ENCODE results near the gene RASSF9. TPM values are rescaled to one million over a fixed set of nuclear protein-coding genes. Genes with fewer than 3 reads are reported as not detected.

Gene RASSF9
- total RNA-seq, 1 donor from 2014 or later = not detected

DNA sequence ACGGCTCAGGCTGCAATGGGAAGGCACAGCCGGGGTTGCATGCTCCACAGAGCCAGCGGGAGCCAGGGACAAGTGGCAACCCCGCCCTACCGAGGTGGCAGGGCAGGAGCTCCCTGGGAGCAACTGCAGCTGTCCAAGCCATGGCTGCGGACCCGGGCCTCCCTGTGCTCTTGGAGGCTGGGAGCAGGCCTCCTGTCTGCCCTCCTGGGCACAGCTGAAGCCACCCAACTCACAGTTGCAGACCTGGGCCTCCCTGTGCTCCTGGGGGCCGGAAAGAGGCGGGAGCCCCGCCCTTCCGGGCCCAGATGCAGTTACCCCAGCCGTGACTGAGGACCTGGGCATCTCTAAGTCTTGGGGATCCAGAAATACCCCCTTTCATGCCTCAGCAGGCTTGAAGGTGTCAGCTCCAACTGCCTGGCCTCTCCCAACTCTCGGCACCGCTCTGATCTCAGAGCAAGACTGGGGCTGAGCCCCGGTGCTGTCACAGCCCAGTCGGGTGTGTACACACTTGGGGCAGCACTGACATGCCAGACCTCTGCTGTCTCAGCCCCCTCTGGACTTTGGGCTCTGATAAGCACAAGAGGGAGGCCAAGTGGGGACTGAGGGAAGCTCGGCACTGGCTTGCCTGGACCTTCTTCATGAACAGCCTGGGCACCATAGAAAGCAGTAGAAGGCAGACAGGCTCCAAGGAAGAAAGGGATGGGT, 7.5 kb upstream of the RASSF9 start:
- Mint-ChIP-seq H3K4me3 (no peak overlapping the region), H3K36me3 (no peaks in the 10 kb centered on the region), H3K27ac (no peak overlapping the region), H3K27me3 (ENCODE audit: insufficient read depth, low read depth) (no peaks in the 10 kb centered on the region), H3K4me1 (no peaks in the 10 kb centered on the region), H3K9me3 (no peaks in the 10 kb centered on the region)
- Histone ChIP-seq H3K9ac (no peak overlapping the region), H3K4me3 (no peak overlapping the region), H3K27ac (no peak overlapping the region), H3K79me2 (ENCODE audit: low read depth) (no peaks in the 10 kb centered on the region), H3K27me3 (no peaks in the 10 kb centered on the region), H3K9me3 (ENCODE audit: low read depth) (no peaks in the 10 kb centered on the region), H3K4me1 (no peaks in the 10 kb centered on the region), H3F3A (ENCODE audit: low read depth) (no peaks in the 10 kb centered on the region), H3K4me2 (no peak overlapping the region), H2AFZ (replicated peaks) (no peak overlapping the region), H4K20me1 (ENCODE audit: low read depth) (no peaks in the 10 kb centered on the region), H3K36me3 (no peaks in the 10 kb centered on the region)
- TF ChIP-seq CTCF (IDR thresholded peaks at IDR 0.05) (no peak), EZH2 (IDR thresholded peaks at IDR 0.05) (no peak), EZH2phosphoT487 (IDR thresholded peaks at IDR 0.05) (no peak)
- DNase-seq (ENCODE audit: low spot score) = no peak

DNA sequence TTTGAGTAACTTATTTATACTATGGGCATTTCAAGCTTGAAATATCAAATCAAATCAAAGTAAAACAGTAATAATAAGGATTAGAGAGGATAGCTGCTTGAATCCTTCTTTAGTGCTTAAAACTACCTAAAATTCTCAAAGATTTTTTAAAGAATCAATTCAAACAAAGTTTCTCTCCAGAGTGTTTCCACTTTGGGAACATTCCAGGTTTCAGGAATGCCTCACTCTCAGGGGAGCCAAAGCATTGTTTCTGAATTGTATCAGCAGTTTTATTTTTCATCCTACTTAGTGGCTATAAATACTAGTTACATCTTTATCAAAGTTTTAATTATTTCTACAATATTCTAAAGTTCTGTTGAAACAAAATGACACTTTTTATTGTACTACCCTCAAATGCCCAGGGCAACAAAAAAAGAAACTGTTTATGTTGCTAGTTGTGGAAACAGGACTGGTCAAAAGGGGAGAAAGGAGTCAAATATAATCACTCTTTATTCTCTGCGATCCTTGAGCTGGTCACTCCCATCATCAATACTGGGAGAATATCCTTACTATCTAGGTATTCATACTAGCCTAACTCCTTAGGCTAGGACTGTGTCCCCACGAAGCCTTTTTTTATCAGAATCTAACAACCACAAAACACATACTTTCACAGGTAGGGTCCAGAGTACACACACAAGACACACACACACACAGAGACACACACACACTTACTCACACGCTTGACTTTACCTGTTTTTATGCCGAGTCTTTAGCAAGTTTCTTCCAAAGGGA, 598 bp downstream of the RASSF9 start:
- Histone ChIP-seq H3K79me2 (ENCODE audit: low read depth) (no peaks in the 10 kb centered on the region), H3K27ac (no peak overlapping the region), H3K4me2 (peak overlapping the region; percentile 46), H3F3A (ENCODE audit: low read depth) (no peaks in the 10 kb centered on the region), H3K27me3 (no peaks in the 10 kb centered on the region), H4K20me1 (ENCODE audit: low read depth) (no peaks in the 10 kb centered on the region), H3K9me3 (ENCODE audit: low read depth) (no peaks in the 10 kb centered on the region), H3K4me3 (no peak overlapping the region), H2AFZ (replicated peaks) (peak overlapping the region; percentile 92), H3K36me3 (no peaks in the 10 kb centered on the region), H3K4me1 (peaks cover 13% of the 10 kb centered on the region), H3K9ac (no peak overlapping the region)
- no peak for TF ChIP-seq CTCF (IDR thresholded peaks at IDR 0.05)
- TF ChIP-seq EZH2 (IDR thresholded peaks at IDR 0.05) = no peak
- TF ChIP-seq EZH2phosphoT487 (IDR thresholded peaks at IDR 0.05) = no peak
- peak; percentile 12 for DNase-seq (ENCODE audit: low spot score)
- Mint-ChIP-seq H3K4me1 (peaks cover 11% of the 10 kb centered on the region), H3K27ac (peak overlapping the region; percentile 12), H3K4me3 (peak overlapping the region; percentile 44), H3K27me3 (ENCODE audit: insufficient read depth, low read depth) (no peaks in the 10 kb centered on the region), H3K9me3 (no peaks in the 10 kb centered on the region), H3K36me3 (no peaks in the 10 kb centered on the region)

DNA sequence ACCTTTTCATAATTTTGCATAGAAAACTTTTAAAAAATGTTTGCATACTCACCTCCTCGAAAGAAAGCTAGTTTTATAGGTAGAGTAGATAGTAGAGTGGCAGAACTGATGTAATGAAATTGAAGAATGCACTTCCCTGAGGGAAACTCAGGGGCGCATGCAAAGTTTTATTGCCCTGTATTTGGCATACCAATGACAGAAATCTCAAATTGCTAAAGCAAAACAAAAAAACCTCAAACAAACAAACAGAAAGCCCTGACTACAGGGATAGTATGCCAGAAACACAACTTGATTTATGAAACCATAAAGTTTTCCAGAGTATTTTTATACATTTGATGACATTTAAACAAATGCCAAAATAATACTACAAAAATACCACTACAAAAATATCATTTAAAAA, 1.8 kb downstream of the RASSF9 start:
- no peak overlapping the region for H3K27ac Mint-ChIP-seq
- TF ChIP-seq CTCF (IDR thresholded peaks at IDR 0.05) = no peak
- TF ChIP-seq EZH2 (IDR thresholded peaks at IDR 0.05) = no peak
- TF ChIP-seq EZH2phosphoT487 (IDR thresholded peaks at IDR 0.05) = no peak
- Histone ChIP-seq H3K79me2 (ENCODE audit: low read depth) (no peaks in the 10 kb centered on the region), H3K9ac (no peak overlapping the region), H3K9me3 (ENCODE audit: low read depth) (no peaks in the 10 kb centered on the region), H4K20me1 (ENCODE audit: low read depth) (no peaks in the 10 kb centered on the region), H3K27ac (peak overlapping the region; percentile 35), H3K36me3 (no peaks in the 10 kb centered on the region), H2AFZ (replicated peaks) (no peak overlapping the region), H3K27me3 (no peaks in the 10 kb centered on the region), H3K4me3 (no peak overlapping the region), H3K4me1 (peaks cover 13% of the 10 kb centered on the region), H3K4me2 (no peak overlapping the region), H3F3A (ENCODE audit: low read depth) (no peaks in the 10 kb centered on the region)
- H3K36me3 Mint-ChIP-seq = no peaks in the 10 kb centered on the region
- H3K4me3 Mint-ChIP-seq = no peak overlapping the region
- peaks cover 11% of the 10 kb centered on the region for H3K4me1 Mint-ChIP-seq
- no peaks in the 10 kb centered on the region for H3K27me3 Mint-ChIP-seq (ENCODE audit: insufficient read depth, low read depth)
- no peaks in the 10 kb centered on the region for H3K9me3 Mint-ChIP-seq
- DNase-seq (ENCODE audit: low spot score) = no peak
